Fibroblast of lung (primary cell): ENCODE measurements around the gene NUDT22.

Experiments
- CTCF ChIP-seq, 2 donors: IDR thresholded peaks in 1 of 2; conservative IDR thresholded peaks in 1 of 2; 1 replicate in 1 of 2; 2 replicates in 1 of 2; pipeline ENCODE4 v1.5.1; 2011 to 2012; ENCODE audit warnings: low read length in 2 of 2, control low read depth in 1 of 2, inconsistent platforms in 1 of 2, low read depth in 1 of 2, mild to moderate bottlenecking in 1 of 2
- EZH2 ChIP-seq: IDR thresholded peaks from 2 replicates; pipeline ENCODE4 v1.5.1; 2012; ENCODE audit warnings: low read length, control low read depth, mild to moderate bottlenecking; ENCODE audit errors: missing control alignments

GRCh38 chr11:64266339-64266738, 40.3 kb downstream of the NUDT22 start:
- TF ChIP-seq CTCF (conservative IDR thresholded peaks at IDR 0.05 in 1 of 2, IDR thresholded peaks at IDR 0.05 in 1 of 2; ENCODE audit: low read depth in 1 of 2, low read length in 2 of 2), result no peak
- TF ChIP-seq EZH2, result no peak
